ENCODE results near the gene XRCC5. TPM values are rescaled to one million over a fixed set of nuclear protein-coding genes. Genes with fewer than 3 reads are reported as not detected.

Gene XRCC5
- total RNA-seq, 4 donors from 2014 or later = 131 to 157 (median 141) TPM

- no peaks in the 10 kb centered on the region for H3K36me3 ChIP-seq
- intact Hi-C loops (cut with DNase I; ENCODE audit: low total_unique reads) = no loop called here
- no peak overlapping the region for H3K4me3 ChIP-seq
- H3K27me3 ChIP-seq = no peaks in the 10 kb centered on the region
- DNase-seq = no peak
- H3K27ac ChIP-seq = no peak overlapping the region
- TF ChIP-seq CTCF (IDR thresholded peaks at IDR 0.05 in 4 of 5, conservative IDR thresholded peaks at IDR 0.05 in 1 of 5) = no peak
- TF ChIP-seq POLR2A (IDR thresholded peaks at IDR 0.05) = no peak
- no peaks in the 10 kb centered on the region for H3K9me3 ChIP-seq
- no peaks in the 10 kb centered on the region for H3K4me1 ChIP-seq
- ATAC-seq = no peak
- in situ Hi-C loops (cut with MboI; ENCODE audit: low sequenced_read_pairs in 4 of 4) = no loop called here
These were observed 16.5 kb upstream of the XRCC5 start for GRCh38 chr2:216092646-216093045.

GRCh38 chr2:216094701-216095100, 14.4 kb upstream of the XRCC5 start:
- intact Hi-C loops (cut with DNase I; ENCODE audit: low total_unique reads) (no loop called here), in situ Hi-C loops (cut with MboI; ENCODE audit: low sequenced_read_pairs in 4 of 4) (no loop called here)
- no peaks in the 10 kb centered on the region for H3K27me3 ChIP-seq
- no peak for DNase-seq
- no peak overlapping the region for H3K27ac ChIP-seq
- H3K36me3 ChIP-seq = no peaks in the 10 kb centered on the region
- no peaks in the 10 kb centered on the region for H3K9me3 ChIP-seq
- ATAC-seq = no peak
- no peak for TF ChIP-seq POLR2A (IDR thresholded peaks at IDR 0.05)
- no peak for TF ChIP-seq CTCF (IDR thresholded peaks at IDR 0.05 in 4 of 5, conservative IDR thresholded peaks at IDR 0.05 in 1 of 5)
- H3K4me3 ChIP-seq = no peak overlapping the region
- no peaks in the 10 kb centered on the region for H3K4me1 ChIP-seq

- no peak for DNase-seq
- Histone ChIP-seq H3K27me3 (no peaks in the 10 kb centered on the region), H3K36me3 (no peaks in the 10 kb centered on the region), H3K4me1 (no peaks in the 10 kb centered on the region), H3K4me3 (no peak overlapping the region), H3K27ac (no peak overlapping the region), H3K9me3 (no peaks in the 10 kb centered on the region)
- ATAC-seq = no peak
- intact Hi-C loops (cut with DNase I; ENCODE audit: low total_unique reads) = no loop called here
- in situ Hi-C loops (cut with MboI; ENCODE audit: low sequenced_read_pairs in 4 of 4) = no loop called here
- TF ChIP-seq POLR2A (IDR thresholded peaks at IDR 0.05) = no peak
- TF ChIP-seq CTCF (IDR thresholded peaks at IDR 0.05 in 4 of 5, conservative IDR thresholded peaks at IDR 0.05 in 1 of 5) = no peak
These were observed 10.5 kb upstream of the XRCC5 start for GRCh38 chr2:216098421-216099334.

- Histone ChIP-seq H3K9me3 (no peaks in the 10 kb centered on the region), H3K27ac (no peak overlapping the region), H3K27me3 (peaks cover 0 to 2% (median 0%) of the 10 kb centered on the region in 3 donors), H3K4me1 (no peaks in the 10 kb centered on the region), H3K4me3 (no peak overlapping the region), H3K36me3 (no peaks in the 10 kb centered on the region)
- TF ChIP-seq POLR2A (IDR thresholded peaks at IDR 0.05) (no peak), CTCF (IDR thresholded peaks at IDR 0.05 in 4 of 5, conservative IDR thresholded peaks at IDR 0.05 in 1 of 5) (no peak)
- ATAC-seq = no peak
- intact Hi-C loops (cut with DNase I; ENCODE audit: low total_unique reads) (no loop called here), in situ Hi-C loops (cut with MboI; ENCODE audit: low sequenced_read_pairs in 4 of 4) (loop anchor here in 3 of 4 donors (25.0 kb wide), 1 partner anchor 311 kb away; the partner anchor contains the start of gene SMARCAL1 (in 3 of the 3))
- no peak for DNase-seq
These were observed 8.0 kb upstream of the XRCC5 start for GRCh38 chr2:216101109-216101508.
